HepG2 (cell line): ENCODE data around the gene SMAD7. TPM values are rescaled to one million over a fixed set of nuclear protein-coding genes. Genes with fewer than 3 reads are reported as not detected.

Experiments
- CBX1 ChIP-seq: IDR thresholded peaks from one replicate; pipeline ENCODE4 v1.6.1; 2016; ENCODE audit warnings: antibody characterized with exemption, low read depth
- FOXJ3 ChIP-seq: sonication (generic); formaldehyde crosslinking; IDR thresholded peaks from 2 replicates; pipeline ENCODE4 v1.4.0; 2020; ENCODE audit warnings: missing genetic modification reagents, mild to moderate bottlenecking, borderline replicate concordance
- GMEB1 ChIP-seq: sonication (generic); formaldehyde crosslinking; IDR thresholded peaks from 2 replicates; pipeline ENCODE4 v1.5.1; 2020; ENCODE audit warnings: missing genetic modification reagents, mild to moderate bottlenecking, borderline replicate concordance
- GRHL1 ChIP-seq: sonication (generic); formaldehyde crosslinking; conservative IDR thresholded peaks from 2 replicates; pipeline ENCODE4 v1.8.0; 2022; ENCODE audit warnings: missing genetic modification reagents
- HNF1B ChIP-seq: sonication (generic); formaldehyde crosslinking; IDR thresholded peaks from 2 replicates; pipeline ENCODE4 v1.5.1; 2020; ENCODE audit warnings: mild to moderate bottlenecking, moderate library complexity, missing genetic modification reagents
- KLF15 ChIP-seq: sonication (generic); formaldehyde crosslinking; IDR thresholded peaks from 2 replicates; pipeline ENCODE4 v1.8.1; 2023; ENCODE audit warnings: borderline replicate concordance, mild to moderate bottlenecking, inconsistent platforms, missing genetic modification reagents, mixed read lengths
- MED8 ChIP-seq: sonication (generic); formaldehyde crosslinking; IDR thresholded peaks from 2 replicates; pipeline ENCODE4 v1.8.1; 2023; ENCODE audit warnings: mild to moderate bottlenecking, missing genetic modification reagents; ENCODE audit not compliant: insufficient replicate concordance
- NR2F6 ChIP-seq, 2 experiments: IDR thresholded peaks; 2 replicates each; pipeline ENCODE4 v1.6.1; 2016; ENCODE audit warnings: antibody characterized with exemption in 1 of 2, mild to moderate bottlenecking in 1 of 2
- RFX5 ChIP-seq: IDR thresholded peaks from 2 replicates; pipeline ENCODE4 v1.6.1; 2011; ENCODE audit warnings: low read depth, low read length, improper control_type of control experiment
- RNF2 ChIP-seq: fragments of 450-650 bp; conservative IDR thresholded peaks from 2 replicates; pipeline ENCODE4 v1.6.1; 2016; ENCODE audit warnings: low read depth
- SCMH1 ChIP-seq: sonication (generic); formaldehyde crosslinking; IDR thresholded peaks from 2 replicates; pipeline ENCODE4 v1.9.0; 2021; ENCODE audit warnings: missing genetic modification reagents, mild to moderate bottlenecking, borderline replicate concordance
- SETDB1 ChIP-seq: sonication (generic); formaldehyde crosslinking; IDR thresholded peaks from 2 replicates; pipeline ENCODE4 v1.5.1; 2020; ENCODE audit warnings: missing genetic modification reagents, mild to moderate bottlenecking, borderline replicate concordance
- ZBTB21 ChIP-seq: sonication (generic); formaldehyde crosslinking; IDR thresholded peaks from 2 replicates; pipeline ENCODE4 v1.4.0; 2020; ENCODE audit warnings: missing genetic modification reagents
- ZBTB3 ChIP-seq: sonication (generic); formaldehyde crosslinking; IDR thresholded peaks from 2 replicates; pipeline ENCODE4 v1.4.0; 2020; ENCODE audit warnings: low read depth, mild to moderate bottlenecking, moderate library complexity, missing genetic modification reagents, borderline replicate concordance
- ZMAT3 ChIP-seq: sonication (generic); formaldehyde crosslinking; conservative IDR thresholded peaks from 2 replicates; pipeline ENCODE4 v1.7.0; 2021; ENCODE audit warnings: missing genetic modification reagents
- ZNF12 ChIP-seq: sonication (generic); formaldehyde crosslinking; IDR thresholded peaks from 2 replicates; pipeline ENCODE4 v1.5.0; 2020; ENCODE audit warnings: missing genetic modification reagents
- ZNF337 ChIP-seq: sonication (generic); formaldehyde crosslinking; IDR thresholded peaks from 2 replicates; pipeline ENCODE4 v1.5.1; 2020; ENCODE audit warnings: missing genetic modification reagents, low read depth, mild to moderate bottlenecking, borderline replicate concordance
- ZNF460 ChIP-seq: sonication (generic); formaldehyde crosslinking; IDR thresholded peaks from 2 replicates; pipeline ENCODE4 v1.5.1; 2020; ENCODE audit warnings: missing genetic modification reagents, mild to moderate bottlenecking, borderline replicate concordance
- ZNF468 ChIP-seq: sonication (generic); formaldehyde crosslinking; IDR thresholded peaks from 2 replicates; pipeline ENCODE4 v1.8.0; 2022; ENCODE audit warnings: mild to moderate bottlenecking, moderate library complexity, missing genetic modification reagents
- ZNF550 ChIP-seq: sonication (generic); formaldehyde crosslinking; IDR thresholded peaks from 2 replicates; pipeline ENCODE4 v1.4.0; 2020; ENCODE audit warnings: mild to moderate bottlenecking, missing genetic modification reagents, borderline replicate concordance
- ZNF557 ChIP-seq: sonication (generic); formaldehyde crosslinking; IDR thresholded peaks from 2 replicates; pipeline ENCODE4 v1.4.0; 2020; ENCODE audit warnings: missing genetic modification reagents
- ZNF576 ChIP-seq: sonication (generic); formaldehyde crosslinking; IDR thresholded peaks from 2 replicates; pipeline ENCODE4 v1.4.0; 2020; ENCODE audit warnings: mild to moderate bottlenecking, missing genetic modification reagents
- ZNF615 ChIP-seq: sonication (generic); formaldehyde crosslinking; IDR thresholded peaks from 2 replicates; pipeline ENCODE4 v1.5.0; 2020; ENCODE audit warnings: mild to moderate bottlenecking, missing genetic modification reagents, borderline replicate concordance
- ZNF674 ChIP-seq: sonication (generic); formaldehyde crosslinking; IDR thresholded peaks from 2 replicates; pipeline ENCODE4 v1.5.0; 2020; ENCODE audit warnings: low read depth, mild to moderate bottlenecking, missing genetic modification reagents
- polyA plus RNA-seq, 8 experiments: library from polyadenylated mRNA; depleted of rRNA in 3 of 8; stranded (reverse) in 7 of 8; unstranded in 1 of 8; fragments of >200 nt; fragmentation: Illumina TruSeq in 4 of 8; extraction: Trizol in 4 of 8; gene quantifications; 2 replicates each; pipeline versions ENCODE4 v1.2.1 to v1.2.3, GENCODE V29; 2011 to 2016; ENCODE audit warnings: low read depth in 4 of 8, missing spikeins in 1 of 8, mixed read lengths in 1 of 8; ENCODE audit not compliant: insufficient read depth in 1 of 8
- total RNA-seq, 5 experiments: library from RNA; depleted of rRNA; stranded (reverse); fragments of >200 nt; fragmentation: Illumina TruSeq; extraction: Trizol; gene quantifications; 2 replicates each; pipeline ENCODE4 v1.2.3, GENCODE V29; 2016; ENCODE audit warnings: low read depth in 1 of 5

SMAD7 gene
- total and polyA plus RNA-seq, 2 of the 13 experiments (the other 11 are each of a cell fraction or from before 2014, with no cell fraction given), result 17.4 to 24.7 TPM

- TF ChIP-seq RFX5, result no peak
- TF ChIP-seq ZNF576 (CRISPR knock-in tag), result no peak
- 0 out of 2 replicates have a peak, but pooled peaks have one; percentile 28 for TF ChIP-seq HNF1B
- TF ChIP-seq ZBTB3 (CRISPR knock-in tag), result 0 out of 2 replicates have a peak, but pooled peaks have one; percentile 48
- TF ChIP-seq ZNF557 (CRISPR knock-in tag), result no peak
- no peak for TF ChIP-seq ZNF468
- TF ChIP-seq MED8 (CRISPR knock-in tag), result no peak
- TF ChIP-seq ZNF12 (CRISPR knock-in tag), result no peak
- TF ChIP-seq SETDB1 (CRISPR knock-in tag), result no peak
- TF ChIP-seq ZNF337, result no peak
- no peak for TF ChIP-seq CBX1
- no peak for TF ChIP-seq ZNF615
- no peak for TF ChIP-seq NR2F6 (IDR thresholded peaks at IDR 0.05)
- 0 out of 2 replicates have a peak, but pooled peaks have one; percentile 33 for TF ChIP-seq NR2F6 (CRISPR knock-in tag; IDR thresholded peaks at IDR 0.05)
- TF ChIP-seq ZMAT3 (CRISPR knock-in tag), result no peak
- TF ChIP-seq RNF2, result 0 out of 2 replicates have a peak, but pooled peaks have one; percentile 52
- TF ChIP-seq ZNF550, result no peak
- no peak for TF ChIP-seq GRHL1 (CRISPR knock-in tag)
- no peak for TF ChIP-seq ZBTB21 (CRISPR knock-in tag)
- no peak for TF ChIP-seq FOXJ3 (CRISPR knock-in tag)
- TF ChIP-seq ZNF674, result no peak
- no peak for TF ChIP-seq KLF15 (CRISPR knock-in tag)
- no peak for TF ChIP-seq GMEB1 (CRISPR knock-in tag)
- TF ChIP-seq SCMH1, result no peak
- no peak for TF ChIP-seq ZNF460
Observed at GRCh38 chr18:48979944-48980890, 29.5 kb upstream of the SMAD7 start (continued).
